Ectodermal cell (in vitro differentiated cells): ENCODE results near the gene ACOT8.

Source experiments
- H3K27ac ChIP-seq: 2 replicates; pipeline ENCODE4 v1.7.0; 2013; ENCODE audit warnings: mild to moderate bottlenecking, low read depth, low read length; ENCODE audit not compliant: insufficient read depth, poor library complexity, severe bottlenecking
- H3K27me3 ChIP-seq: 2 replicates; pipeline ENCODE4 v1.7.0; 2013; ENCODE audit warnings: mild to moderate bottlenecking, low read length; ENCODE audit not compliant: insufficient read depth, control insufficient read depth, poor library complexity, severe bottlenecking
- H3K36me3 ChIP-seq: one replicate; pipeline ENCODE4 v1.7.0; 2013; ENCODE audit warnings: low read length; ENCODE audit not compliant: control insufficient read depth, insufficient read depth
- H3K4me1 ChIP-seq: one replicate; pipeline ENCODE4 v1.7.0; 2013; ENCODE audit warnings: low read length; ENCODE audit not compliant: control insufficient read depth, insufficient read depth
- H3K4me3 ChIP-seq: 2 replicates; pipeline ENCODE4 v1.7.0; 2013; ENCODE audit warnings: low read depth, low read length, control low read depth; ENCODE audit not compliant: insufficient read depth
- H3K9me3 ChIP-seq: 2 replicates; pipeline ENCODE4 v1.7.0; 2013; ENCODE audit warnings: mild to moderate bottlenecking, low read length, moderate library complexity; ENCODE audit not compliant: control insufficient read depth
- WGBS, 2 experiments: methylation state at CpG; one replicate each; pipeline ENCODE4 v1.1.7; 2013; ENCODE audit warnings: missing lambda C conversion rate in 2 of 2; 5-methylcytosine and 5-hydroxymethylcytosine counted together

The ACOT8 gene

GRCh38 chr20:45852326-45852725 is 4.9 kb downstream of the ACOT8 start:
- Histone ChIP-seq H3K27me3 (no peaks in the 10 kb centered on the region), H3K9me3 (no peaks in the 10 kb centered on the region), H3K4me1 (no peaks in the 10 kb centered on the region), H3K36me3 (no peaks in the 10 kb centered on the region), H3K27ac (no peak overlapping the region), H3K4me3 (no peak overlapping the region)
- WGBS, 2 experiments = 93 to 96% methylated on average over 6 of the region's 6 CpGs

DNA sequence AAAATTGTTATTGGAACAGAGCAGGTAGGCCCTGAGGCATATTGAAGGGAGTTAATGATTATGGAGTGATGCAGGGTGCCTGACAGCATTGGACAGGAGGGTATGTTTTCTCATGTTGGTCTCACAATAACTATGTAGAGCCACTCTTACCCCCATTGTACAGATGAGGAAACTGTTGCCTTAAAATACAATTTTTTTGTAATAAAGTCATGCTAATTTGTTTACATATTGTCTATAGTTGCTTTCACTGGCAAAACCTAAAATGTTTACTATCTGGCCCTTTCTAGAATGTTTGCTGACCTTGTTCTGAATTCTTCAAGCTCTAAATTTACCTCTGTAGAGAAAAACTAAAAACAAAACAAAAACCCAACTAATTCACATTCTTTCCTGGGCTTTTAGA is 5.7 kb downstream of the ACOT8 start:
- H3K27ac ChIP-seq = no peak overlapping the region
- H3K4me1 ChIP-seq = no peaks in the 10 kb centered on the region
- H3K4me3 ChIP-seq = no peak overlapping the region
- H3K27me3 ChIP-seq = no peaks in the 10 kb centered on the region
- H3K9me3 ChIP-seq = no peaks in the 10 kb centered on the region
- H3K36me3 ChIP-seq = no peaks in the 10 kb centered on the region

- Histone ChIP-seq H3K4me1 (no peaks in the 10 kb centered on the region), H3K27ac (no peak overlapping the region), H3K9me3 (no peaks in the 10 kb centered on the region), H3K4me3 (no peak overlapping the region), H3K36me3 (no peaks in the 10 kb centered on the region), H3K27me3 (no peaks in the 10 kb centered on the region)
- 93 to 100% methylated on average over 1 of the region's 1 CpG for WGBS, 2 experiments
Observed at GRCh38 chr20:45850926-45851325, 6.3 kb downstream of the ACOT8 start.

DNA sequence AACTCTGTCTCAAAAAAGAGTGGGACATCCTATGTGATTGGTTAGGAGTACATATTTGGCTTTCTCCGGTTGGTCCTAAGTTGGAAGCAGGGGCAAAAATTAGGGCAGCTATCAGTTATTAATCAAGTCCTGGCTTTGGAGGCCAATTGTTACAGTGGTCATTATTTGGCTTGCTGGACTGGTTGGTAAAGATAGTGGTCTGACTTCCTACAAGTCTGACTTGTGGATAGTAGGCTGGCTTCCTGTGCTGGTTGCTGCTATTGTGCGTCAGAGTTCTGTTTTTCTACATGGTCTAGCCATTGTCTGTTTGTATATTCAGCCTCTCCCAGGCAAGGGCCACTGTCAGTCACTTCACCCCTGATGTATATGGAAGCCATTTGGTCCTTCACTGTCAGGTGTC is 7.0 kb downstream of the ACOT8 start:
- H3K9me3 ChIP-seq = no peaks in the 10 kb centered on the region
- H3K36me3 ChIP-seq = no peaks in the 10 kb centered on the region
- no peaks in the 10 kb centered on the region for H3K27me3 ChIP-seq
- H3K4me3 ChIP-seq = no peak overlapping the region
- no peak overlapping the region for H3K27ac ChIP-seq
- no peaks in the 10 kb centered on the region for H3K4me1 ChIP-seq
- 93 to 95% methylated on average over 2 of the region's 2 CpGs for WGBS, 2 experiments

DNA sequence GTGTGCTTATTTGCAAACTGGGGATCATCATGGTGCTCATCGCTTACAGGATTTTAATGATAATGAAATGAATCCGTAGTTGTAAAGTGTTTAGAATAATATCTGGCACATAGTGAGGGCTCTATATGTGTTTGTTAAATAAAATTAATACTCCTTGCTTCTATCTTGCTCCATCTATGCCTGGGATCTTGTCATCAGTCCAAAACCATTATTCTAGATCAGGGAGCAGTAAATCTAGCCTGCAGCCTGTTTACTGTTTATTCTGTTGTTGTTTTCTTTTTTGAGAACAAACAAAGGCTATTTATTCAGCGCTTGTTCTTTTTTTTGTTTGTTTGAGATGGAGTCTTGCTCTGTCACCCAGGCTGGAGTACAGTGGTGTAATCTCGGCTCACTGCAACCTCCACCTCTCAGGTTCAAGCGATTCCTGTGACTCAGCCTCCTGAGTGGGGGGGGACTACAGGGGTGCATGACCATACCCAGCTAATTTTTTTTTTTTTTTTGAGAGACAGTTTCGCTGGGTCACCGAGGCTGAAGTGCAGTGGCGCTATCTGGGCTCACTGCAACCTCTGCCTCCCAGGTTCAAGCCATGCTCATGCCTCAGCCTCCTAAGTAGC is 8.1 kb downstream of the ACOT8 start:
- no peak overlapping the region for H3K27ac ChIP-seq
- no peaks in the 10 kb centered on the region for H3K4me1 ChIP-seq
- H3K36me3 ChIP-seq = peaks cover 5% of the 10 kb centered on the region
- no peak overlapping the region for H3K4me3 ChIP-seq
- H3K9me3 ChIP-seq = no peaks in the 10 kb centered on the region
- WGBS, 2 experiments = 94 to 98% methylated on average over 8 of the region's 8 CpGs
- H3K27me3 ChIP-seq = no peaks in the 10 kb centered on the region

- H3K4me3 ChIP-seq = no peak overlapping the region
Observed at GRCh38 chr20:45848421-45848820, 8.8 kb downstream of the ACOT8 start.

GRCh38 chr20:45845452-45845851 is 11.7 kb downstream of the ACOT8 start:
- Histone ChIP-seq H3K27me3 (no peaks in the 10 kb centered on the region), H3K36me3 (peaks cover 21% of the 10 kb centered on the region), H3K9me3 (no peaks in the 10 kb centered on the region), H3K4me1 (no peaks in the 10 kb centered on the region), H3K27ac (no peak overlapping the region), H3K4me3 (no peak overlapping the region)

More at GRCh38 chr20:45848421-45848820, 8.8 kb downstream of the ACOT8 start:
- H3K27me3 ChIP-seq = no peaks in the 10 kb centered on the region
- H3K36me3 ChIP-seq = peaks cover 11% of the 10 kb centered on the region
- H3K9me3 ChIP-seq = no peaks in the 10 kb centered on the region
- 90 to 95% methylated on average over 8 of the region's 8 CpGs for WGBS, 2 experiments
- H3K4me1 ChIP-seq = no peaks in the 10 kb centered on the region
- no peak overlapping the region for H3K27ac ChIP-seq

DNA sequence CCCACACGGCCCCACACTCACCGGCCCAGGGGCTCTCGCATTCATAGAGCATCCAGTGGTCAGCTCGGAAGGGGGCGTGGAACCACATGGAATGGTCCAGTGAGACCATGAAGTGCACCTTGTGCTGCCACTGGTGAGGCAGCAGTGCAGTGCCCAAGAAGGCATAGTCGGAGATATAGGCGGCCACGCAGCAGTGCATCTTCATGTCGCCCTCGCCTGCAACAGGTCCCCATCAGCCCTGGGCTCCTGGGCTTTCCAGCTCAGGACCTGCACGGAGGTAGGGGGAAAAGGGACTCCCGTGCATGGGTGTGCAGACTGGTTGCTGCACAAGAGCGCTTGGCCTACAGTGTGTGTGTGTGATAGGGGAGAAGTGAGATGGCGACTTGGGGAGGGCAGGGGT is 13.7 kb downstream of the ACOT8 start:
- no peaks in the 10 kb centered on the region for H3K4me1 ChIP-seq
- H3K36me3 ChIP-seq = peaks cover 21% of the 10 kb centered on the region
- H3K27me3 ChIP-seq = no peaks in the 10 kb centered on the region
- no peaks in the 10 kb centered on the region for H3K9me3 ChIP-seq
- H3K27ac ChIP-seq = no peak overlapping the region
- WGBS, 2 experiments = 94 to 95% methylated on average over 14 of the region's 14 CpGs
- no peak overlapping the region for H3K4me3 ChIP-seq

DNA sequence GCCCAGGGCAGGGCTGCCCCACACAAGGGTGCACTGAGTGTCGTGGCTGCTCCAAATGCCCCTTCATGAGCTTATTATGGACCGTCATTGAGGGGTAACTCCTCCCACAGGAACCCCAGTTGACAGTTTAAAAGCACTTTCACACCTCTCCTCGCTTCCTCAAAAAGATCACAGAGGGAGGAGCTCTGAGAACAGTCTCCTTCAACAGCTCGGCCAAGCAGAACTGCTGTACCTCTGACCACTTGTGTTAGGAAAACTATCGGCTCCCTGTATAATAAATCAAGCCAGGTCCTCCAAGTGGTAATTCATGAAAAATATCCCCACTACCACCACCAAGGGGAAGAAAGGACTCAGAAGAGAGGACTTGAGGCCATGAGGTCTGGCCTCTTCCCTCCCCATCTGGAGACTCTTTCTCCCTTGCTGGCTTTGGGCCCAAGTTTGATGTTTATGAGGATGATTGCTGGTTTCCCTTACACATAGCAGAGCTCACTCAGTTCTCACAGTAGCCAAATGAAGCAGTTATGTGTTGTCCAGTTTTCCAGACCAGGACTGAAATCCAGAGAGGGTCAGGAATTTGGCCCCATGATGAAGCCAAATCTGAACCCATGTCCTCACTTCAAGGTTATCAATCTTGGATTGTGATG is 14.9 kb downstream of the ACOT8 start:
- no peaks in the 10 kb centered on the region for H3K4me1 ChIP-seq
- peaks cover 21% of the 10 kb centered on the region for H3K36me3 ChIP-seq
- 93 to 94% methylated on average over 5 of the region's 5 CpGs for WGBS, 2 experiments
- H3K4me3 ChIP-seq = no peak overlapping the region
- no peak overlapping the region for H3K27ac ChIP-seq
- no peaks in the 10 kb centered on the region for H3K27me3 ChIP-seq
- H3K9me3 ChIP-seq = no peaks in the 10 kb centered on the region

GRCh38 chr20:45841407-45842129 is 15.6 kb downstream of the ACOT8 start:
- H3K9me3 ChIP-seq = no peaks in the 10 kb centered on the region
- WGBS, 2 experiments = 93% methylated on average over 10 of the region's 10 CpGs
- H3K27ac ChIP-seq = no peak overlapping the region
- no peaks in the 10 kb centered on the region for H3K27me3 ChIP-seq
- no peaks in the 10 kb centered on the region for H3K4me1 ChIP-seq
- no peak overlapping the region for H3K4me3 ChIP-seq
- peaks cover 21% of the 10 kb centered on the region for H3K36me3 ChIP-seq
